Measurements from ENCODE around the gene LLGL2.
A peak's percentile ranks its signal among the peaks of the same experiment; 100 is the strongest.

DNA sequence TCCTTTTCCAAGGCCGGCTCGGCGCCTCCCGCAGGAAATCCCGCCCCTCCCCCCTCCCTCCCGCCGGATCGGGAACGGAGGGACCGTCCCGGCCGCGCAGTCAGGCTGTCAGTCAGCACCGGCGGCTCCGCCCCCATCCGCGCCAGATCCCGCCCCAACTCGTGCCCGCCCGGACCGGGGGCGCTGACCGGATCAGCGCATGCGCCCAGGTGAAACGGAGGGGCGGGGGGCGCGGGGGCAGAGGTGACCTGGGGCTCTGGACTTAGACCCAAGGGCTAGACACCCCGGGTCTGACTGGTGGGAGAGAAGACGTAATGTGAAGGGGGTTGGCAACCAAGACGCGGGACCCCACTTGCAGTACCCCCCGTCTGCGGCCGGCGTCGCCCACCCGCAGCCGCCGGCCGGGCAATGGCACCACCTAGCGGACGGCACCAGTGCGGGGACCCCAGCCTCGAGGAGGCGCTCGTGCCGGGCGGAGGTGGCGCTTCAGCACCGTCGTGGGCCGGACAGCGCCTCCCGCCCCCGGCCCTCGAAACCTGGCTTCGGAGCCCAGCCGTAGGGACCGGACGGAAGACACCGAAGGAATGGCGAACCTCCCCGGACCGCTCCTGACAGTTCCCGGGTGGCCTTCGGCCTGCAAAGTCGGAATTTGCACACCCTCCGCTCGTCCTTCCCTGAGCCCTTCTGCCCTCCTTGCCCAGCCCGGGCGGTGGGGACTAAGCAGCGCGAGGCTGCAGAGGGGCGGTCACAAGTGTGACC lies 9.8 kb upstream of the LLGL2 start, which contains the start of gene CASKIN2:
- TF ChIP-seq POLR2A (IDR thresholded peaks at IDR 0.05; ENCODE audit: extremely low read depth, insufficient read length), result no peak
- TF ChIP-seq, protein P1, sequence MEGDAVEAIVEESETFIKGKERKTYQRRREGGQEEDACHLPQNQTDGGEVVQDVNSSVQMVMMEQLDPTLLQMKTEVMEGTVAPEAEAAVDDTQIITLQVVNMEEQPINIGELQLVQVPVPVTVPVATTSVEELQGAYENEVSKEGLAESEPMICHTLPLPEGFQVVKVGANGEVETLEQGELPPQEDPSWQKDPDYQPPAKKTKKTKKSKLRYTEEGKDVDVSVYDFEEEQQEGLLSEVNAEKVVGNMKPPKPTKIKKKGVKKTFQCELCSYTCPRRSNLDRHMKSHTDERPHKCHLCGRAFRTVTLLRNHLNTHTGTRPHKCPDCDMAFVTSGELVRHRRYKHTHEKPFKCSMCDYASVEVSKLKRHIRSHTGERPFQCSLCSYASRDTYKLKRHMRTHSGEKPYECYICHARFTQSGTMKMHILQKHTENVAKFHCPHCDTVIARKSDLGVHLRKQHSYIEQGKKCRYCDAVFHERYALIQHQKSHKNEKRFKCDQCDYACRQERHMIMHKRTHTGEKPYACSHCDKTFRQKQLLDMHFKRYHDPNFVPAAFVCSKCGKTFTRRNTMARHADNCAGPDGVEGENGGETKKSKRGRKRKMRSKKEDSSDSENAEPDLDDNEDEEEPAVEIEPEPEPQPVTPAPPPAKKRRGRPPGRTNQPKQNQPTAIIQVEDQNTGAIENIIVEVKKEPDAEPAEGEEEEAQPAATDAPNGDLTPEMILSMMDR (IDR thresholded peaks at IDR 0.05; ENCODE audit: low read depth, low read length), result peak; percentile 94

Data from NB4 (cell line).